ENCODE results near the gene SCEL.

DNA sequence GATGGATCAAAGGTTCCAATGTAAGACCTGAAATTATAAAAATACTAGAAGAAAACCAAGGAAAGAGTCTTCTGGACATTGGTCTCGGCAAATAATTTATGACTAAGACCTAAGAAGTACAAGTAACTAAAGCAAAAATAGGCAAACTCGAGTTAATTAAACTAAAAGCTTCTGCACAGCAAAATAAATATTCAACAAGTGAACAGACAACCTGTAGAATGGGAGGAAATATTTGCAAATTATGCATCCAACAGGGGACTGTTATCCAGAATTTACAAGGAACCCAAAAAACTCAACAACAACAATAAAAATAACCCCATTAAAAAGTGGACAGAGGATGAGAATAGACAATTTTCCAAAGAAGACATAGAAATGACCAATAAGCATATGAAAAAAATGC lies 152.3 kb downstream of the SCEL start:
- TF ChIP-seq POLR2AphosphoS5 (IDR thresholded peaks at IDR 0.05): no peak
- TF ChIP-seq, protein P1, sequence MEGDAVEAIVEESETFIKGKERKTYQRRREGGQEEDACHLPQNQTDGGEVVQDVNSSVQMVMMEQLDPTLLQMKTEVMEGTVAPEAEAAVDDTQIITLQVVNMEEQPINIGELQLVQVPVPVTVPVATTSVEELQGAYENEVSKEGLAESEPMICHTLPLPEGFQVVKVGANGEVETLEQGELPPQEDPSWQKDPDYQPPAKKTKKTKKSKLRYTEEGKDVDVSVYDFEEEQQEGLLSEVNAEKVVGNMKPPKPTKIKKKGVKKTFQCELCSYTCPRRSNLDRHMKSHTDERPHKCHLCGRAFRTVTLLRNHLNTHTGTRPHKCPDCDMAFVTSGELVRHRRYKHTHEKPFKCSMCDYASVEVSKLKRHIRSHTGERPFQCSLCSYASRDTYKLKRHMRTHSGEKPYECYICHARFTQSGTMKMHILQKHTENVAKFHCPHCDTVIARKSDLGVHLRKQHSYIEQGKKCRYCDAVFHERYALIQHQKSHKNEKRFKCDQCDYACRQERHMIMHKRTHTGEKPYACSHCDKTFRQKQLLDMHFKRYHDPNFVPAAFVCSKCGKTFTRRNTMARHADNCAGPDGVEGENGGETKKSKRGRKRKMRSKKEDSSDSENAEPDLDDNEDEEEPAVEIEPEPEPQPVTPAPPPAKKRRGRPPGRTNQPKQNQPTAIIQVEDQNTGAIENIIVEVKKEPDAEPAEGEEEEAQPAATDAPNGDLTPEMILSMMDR (IDR thresholded peaks at IDR 0.05): no peak

All from esophagus muscularis mucosa (tissue), 3 donors.